Colon (tissue), 2 donors: ENCODE data around the gene SAMD1.
"Not testable (repeated sequence)": the region's sequence is repeated elsewhere in the genome, so short reads cannot be mapped to it uniquely, and the experiment has no call there.

ENCODE experiments used
- FAIRE-seq: peaks from 2 replicates; lab custom pipeline; 2012; peaks lifted over from hg19 to GRCh38; lab: Jason Lieb, UNC
- donor health status: control.
- donor health status: control.

SAMD1 gene

DNA sequence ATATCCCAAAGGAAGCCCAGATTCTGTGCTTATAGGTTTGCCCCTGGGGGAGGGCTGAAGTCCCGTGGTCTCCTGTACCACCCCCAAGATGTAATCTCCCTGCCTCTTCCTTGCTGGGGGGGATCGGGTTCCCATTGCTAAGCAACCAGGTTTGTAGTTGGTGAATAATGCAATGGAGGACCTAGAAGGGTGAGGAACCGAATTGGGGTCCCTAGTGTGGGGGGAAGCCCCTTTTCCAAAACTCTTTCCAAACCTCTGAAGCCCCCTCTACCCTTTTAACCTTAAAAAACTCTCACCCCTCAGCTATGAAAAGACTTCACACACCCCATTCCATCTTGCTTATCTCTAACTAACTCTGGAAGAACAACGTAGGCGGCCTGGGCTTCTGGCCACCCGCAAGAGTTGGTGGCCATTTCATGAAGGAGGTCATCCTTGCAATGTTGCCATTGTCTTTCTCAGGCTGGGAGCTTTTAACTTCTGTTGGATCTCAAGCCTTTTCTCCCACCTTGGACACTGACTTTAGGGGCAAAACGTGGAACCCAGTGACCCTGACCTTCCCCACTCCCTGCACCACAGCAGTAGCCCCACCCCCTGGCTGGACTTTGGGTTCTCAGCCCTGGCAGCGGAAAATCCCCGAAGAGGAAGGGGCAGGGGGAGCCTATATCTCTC lies 29.3 kb downstream of the SAMD1 start:
- FAIRE-seq = no peak

DNA sequence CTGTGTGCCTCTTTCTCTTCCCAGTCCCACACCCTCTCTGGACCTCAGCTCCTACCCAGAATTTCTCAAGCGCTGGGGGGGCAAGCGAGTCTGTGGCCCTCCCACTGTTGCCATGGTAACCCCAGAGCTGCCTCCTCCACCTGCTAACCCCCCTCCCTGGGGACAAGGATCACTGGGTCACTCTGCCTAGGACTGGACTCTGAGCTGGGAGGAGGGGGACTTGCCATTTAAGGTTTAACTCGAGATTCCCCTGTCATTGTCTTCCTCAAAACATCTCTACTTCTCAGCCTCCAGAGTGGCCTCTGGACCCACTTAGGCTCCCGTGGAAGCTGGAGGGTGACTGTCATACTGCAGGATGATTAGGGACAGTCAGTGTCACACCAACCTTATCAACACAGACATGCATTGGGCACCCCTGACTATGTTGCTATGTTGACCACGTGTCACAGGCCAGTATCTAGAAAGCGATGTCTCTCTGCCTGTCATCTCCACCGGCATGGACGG lies 30.8 kb downstream of the SAMD1 start:
- FAIRE-seq = no peak

DNA sequence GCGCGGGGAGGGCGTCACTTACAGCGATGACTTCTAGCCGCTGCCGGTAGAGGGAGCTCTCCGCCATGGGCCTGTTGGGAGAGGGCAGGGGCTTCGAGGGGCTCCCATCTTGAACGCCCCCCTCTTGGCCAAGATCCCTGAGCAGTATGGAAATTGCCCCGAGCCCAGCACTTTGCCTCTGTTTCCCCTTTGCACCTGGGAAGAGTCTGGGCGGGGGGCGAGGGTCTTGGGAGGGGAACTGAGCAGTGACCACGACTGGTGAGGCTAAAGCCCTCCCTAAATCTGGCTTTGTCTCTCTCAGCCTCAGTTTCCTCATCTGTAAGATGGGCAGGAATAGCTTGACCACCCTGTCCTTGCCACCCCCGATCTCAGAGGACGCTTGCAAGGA lies 31.5 kb downstream of the SAMD1 start:
- no peak for FAIRE-seq

DNA sequence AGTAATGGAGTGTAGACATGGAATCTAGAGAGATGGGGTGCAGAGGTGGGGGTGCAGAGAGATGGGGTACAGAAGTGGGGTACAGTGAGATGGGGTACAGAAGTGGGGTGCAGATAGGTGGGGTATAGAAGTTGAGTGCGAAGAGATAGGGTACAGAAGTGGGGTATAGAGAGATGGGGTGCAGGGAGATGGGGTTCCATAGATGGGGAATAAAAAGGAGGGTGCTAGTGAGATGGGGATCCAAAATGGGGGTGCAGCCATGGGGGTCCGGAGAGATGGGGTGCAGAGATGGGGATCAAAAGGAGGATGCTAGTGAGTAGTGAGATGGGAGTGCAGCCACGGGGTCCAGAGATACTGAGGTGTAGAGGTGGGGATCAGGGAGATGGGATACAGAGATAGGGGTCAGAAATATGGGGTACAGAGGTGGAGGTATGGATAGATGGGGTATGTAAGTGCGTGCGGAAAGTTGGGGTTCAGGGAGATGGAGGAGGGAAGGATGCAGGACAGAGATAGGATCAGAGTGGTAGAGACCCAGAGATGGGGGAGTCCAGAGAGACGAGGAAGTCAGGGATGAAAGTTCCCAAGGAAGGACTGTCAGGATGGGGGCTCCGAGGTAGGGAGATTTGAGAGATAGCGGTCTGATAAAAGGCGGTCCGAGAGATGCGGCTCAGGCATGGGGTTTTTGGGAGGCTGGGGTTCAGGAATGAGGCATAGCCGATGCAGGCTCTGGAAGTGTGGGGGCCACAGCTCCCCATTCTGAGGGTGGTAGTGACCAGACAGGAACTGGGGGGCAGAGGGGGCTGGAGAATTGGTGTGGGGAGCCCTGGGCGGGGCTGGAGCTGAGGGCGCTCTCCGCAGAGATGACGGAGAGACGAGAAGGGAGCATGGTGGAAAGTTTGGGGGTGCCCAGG lies 32.1 kb downstream of the SAMD1 start:
- FAIRE-seq = no peak

DNA sequence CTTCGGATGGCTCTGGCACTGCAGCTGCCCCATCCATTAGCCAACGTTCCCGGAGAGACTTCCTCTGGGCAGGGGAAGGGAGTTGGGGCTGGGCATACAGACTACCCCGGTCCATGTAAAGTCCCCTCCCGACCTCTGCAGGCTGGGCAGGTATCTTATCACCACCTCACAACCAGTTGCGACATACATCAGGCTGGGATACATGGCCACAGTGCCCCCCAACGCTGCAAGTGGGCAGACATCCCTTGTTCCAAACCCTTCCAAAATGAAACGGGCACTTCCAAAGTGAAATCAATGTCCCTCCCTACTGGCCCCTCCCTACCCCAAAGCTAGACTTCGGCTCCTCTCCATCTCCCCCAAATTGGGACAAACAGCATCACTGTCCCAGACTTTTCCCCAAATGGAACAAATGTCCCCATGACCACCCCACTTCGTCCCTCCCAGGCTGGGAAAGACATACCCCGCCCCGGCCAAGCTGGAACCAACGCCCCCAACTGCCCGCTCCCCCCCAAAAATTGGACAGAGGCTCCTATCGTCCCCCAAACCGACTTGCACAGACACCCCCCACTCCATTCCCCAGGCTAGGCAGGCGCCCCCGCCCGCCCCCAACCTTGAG lies 33.7 kb downstream of the SAMD1 start:
- no peak for FAIRE-seq

DNA sequence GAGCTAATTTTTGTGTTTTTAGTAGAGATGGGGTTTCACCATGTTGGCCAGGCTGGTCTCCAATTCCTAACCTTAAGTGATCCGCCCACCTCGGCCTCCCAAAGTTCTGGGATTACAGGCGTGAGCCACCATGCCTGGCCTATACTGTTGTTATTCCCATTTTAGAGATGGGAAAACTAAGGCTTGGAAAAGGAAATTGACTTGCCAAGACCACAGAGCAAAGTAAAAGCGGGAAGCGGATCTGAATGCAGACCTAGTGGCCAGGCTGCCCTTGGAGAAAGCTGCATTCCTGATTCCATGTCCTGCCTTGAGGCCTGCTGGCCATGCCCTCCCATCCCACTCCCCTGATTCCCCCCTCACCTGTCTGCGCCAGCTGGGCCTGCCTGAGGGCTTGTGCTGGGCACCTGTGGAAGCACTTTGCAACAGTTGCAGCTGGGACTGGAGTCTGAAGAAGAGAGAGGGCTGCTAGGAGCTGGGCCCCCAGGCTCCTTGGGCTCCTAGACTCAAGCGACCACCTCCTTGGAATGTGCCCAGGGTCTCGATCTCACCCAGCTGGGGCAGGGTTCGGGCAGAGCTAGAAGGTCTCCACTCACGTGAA lies 34.4 kb downstream of the SAMD1 start:
- FAIRE-seq = no peak

DNA sequence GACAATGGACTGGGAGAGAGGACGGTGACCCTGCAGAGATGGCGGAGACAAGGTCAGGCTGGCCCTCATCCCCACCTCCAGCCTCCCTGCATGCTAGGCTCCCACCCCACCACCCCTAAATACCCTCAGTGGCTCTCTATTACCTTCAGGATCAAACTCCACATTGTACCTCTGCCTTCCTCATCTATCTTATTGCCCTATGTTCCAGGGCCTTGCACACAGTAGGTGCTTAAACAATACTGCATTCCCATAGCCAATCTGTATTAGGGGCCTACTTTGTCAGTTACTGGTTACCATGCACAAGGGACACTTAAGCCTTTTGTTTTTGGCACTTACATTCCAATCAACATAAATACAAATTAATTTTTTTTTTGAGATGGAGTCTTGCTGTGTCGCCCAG lies 35.2 kb downstream of the SAMD1 start:
- FAIRE-seq = no peak

DNA sequence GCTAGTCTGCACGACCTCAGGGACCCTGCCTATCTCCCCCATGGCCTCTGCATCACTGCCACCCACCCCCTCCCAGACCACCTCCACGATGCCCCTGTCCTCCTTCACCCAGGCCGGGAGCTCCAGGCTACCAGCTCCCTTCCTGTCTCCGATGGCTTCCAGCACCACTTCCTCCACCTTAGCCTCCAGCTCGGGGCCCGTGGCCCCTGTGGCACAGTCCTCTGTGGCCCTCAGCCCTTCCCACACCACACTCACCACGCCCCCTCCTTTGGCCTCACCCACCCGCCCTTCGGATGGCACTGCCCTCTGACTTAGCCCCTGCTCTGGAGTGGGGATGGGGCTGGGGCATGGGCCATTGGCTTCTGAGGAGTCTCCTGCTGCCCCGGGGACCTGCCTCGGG lies 35.8 kb downstream of the SAMD1 start:
- FAIRE-seq = no peak

DNA sequence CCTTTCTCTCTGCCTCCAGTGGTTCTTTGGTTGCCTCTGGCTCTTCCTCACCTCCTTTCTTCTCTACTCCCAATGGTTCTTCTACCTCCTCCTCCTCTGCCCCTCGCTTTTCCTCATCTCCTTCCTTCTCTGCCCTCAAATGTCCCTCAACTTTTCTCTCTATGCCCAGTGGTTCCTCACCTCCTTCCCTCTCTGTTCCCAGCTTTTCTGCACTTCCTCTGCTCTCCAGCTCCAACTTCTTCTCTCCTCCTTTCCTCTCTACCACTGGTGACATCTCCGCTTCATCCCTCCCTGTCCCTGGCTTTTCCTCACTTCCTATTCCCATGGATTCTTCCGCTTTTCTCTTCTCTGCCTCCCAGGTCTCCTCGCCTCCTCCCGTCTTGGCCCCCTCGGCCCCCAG lies 36.5 kb downstream of the SAMD1 start:
- no peak for FAIRE-seq

DNA sequence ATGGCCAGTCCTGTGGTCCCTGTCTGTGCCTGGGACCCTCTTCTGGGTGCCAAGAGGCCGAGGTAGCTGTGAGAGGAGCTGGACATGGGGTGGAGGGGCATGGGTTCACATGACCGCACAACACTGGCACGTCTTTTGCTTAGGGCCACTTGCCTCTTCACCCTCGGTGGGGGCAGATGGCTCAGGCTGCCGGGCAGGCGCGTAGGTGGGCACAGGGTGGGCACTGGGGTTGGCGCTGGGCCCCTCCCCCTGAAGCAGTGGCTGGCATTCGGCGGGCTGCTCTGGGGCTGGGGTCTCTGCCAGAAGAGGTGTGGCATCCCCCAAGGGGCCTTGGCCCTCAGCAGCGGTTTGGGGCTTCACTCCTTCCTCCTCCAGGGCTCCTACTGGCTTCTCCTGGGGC lies 37.1 kb downstream of the SAMD1 start:
- no peak for FAIRE-seq

DNA sequence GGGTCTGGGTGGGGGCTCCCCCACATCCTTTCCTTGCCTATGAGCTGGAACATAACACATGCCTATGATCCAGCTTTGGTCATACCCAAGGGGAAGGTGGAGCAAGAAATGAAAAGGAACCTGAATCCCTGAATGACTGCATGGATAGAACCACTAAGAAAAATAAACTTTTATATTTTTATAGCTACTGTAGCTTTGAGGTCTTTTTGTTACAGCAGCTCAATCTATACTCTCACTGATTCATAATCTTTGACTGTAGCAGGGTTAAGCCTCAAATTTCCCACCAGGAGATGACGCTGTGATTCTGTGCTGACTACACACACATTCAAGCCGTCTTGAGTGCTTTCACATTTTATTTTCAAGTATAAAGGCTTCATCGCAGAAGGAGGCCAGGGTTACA lies 37.5 kb downstream of the SAMD1 start:
- no peak for FAIRE-seq

DNA sequence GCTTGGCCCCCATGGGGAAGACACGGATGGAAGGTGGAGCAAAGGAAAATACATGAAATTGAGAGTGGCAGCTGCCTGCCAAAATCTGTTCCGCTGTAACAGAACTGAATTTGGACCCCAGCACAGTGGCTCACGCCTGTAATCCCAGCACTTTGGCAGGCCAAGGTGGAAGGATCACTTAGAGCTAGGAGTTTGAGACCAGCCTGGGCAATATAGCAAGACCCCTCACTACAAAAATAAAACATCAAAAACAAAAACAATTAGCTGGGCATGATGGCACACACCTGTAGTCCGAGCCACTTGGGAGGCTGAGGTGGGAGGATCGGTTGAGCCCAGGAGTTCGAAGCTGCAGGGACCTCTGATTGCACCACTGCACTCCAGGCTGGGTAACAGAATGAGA lies 38.1 kb downstream of the SAMD1 start:
- no peak for FAIRE-seq

DNA sequence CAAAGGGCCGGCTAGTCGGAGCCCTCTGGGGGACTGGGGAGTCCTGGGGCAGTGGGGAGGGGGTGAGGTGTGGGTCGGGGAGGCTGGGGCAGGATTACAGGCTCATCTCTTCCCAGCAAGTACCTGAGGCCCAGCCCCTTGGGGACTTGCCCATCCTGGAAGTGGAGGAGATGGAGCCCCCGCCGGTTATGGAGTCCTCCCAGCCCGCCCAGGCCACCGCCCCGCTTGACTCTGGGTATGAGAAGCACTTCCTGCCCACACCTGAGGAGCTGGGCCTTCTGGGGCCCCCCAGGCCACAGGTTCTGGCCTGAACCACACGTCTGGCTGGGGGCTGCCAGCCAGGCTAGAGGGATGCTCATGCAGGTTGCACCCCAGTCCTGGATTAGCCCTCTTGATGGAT lies 38.6 kb downstream of the SAMD1 start:
- FAIRE-seq = no peak

DNA sequence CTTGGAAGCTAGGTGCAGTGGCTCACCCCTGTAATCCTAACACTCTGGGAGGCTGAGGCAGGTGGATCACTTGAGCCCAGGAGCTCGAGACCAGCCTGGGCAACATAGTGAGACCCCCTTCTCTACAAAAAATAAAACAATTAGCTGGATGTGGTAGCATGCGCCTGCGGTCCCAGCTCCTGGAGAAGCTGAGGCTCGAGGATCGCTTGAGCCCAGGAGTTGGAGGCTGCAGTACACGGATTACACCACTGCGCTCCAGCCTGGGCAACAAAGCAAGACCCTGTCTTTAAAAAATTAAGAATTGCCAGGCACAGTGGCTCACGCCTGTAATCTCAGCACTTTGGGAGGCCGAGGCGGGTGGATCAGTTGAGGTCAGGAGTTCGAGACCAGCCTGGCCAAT lies 39.6 kb downstream of the SAMD1 start:
- FAIRE-seq = not testable (repeated sequence)

DNA sequence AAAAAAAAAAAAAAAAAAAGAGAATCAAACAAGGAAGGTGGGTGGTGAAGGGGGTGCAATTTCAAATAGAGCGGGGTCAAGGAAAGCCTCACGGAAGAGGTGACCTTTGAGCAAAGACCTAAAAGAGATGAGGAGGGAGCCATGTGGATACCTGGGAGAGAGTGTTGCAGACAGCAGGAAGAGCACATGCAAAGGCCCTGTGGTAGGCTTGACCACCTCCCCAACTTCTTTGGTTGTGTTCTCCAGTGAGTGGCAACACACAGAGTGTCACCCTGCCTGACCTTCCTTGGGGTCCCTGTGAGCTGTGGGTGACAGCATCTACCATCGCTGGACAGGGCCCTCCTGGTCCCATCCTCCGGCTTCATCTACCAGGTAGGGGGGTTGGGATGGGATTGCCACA lies 40.0 kb downstream of the SAMD1 start:
- no peak for FAIRE-seq

DNA sequence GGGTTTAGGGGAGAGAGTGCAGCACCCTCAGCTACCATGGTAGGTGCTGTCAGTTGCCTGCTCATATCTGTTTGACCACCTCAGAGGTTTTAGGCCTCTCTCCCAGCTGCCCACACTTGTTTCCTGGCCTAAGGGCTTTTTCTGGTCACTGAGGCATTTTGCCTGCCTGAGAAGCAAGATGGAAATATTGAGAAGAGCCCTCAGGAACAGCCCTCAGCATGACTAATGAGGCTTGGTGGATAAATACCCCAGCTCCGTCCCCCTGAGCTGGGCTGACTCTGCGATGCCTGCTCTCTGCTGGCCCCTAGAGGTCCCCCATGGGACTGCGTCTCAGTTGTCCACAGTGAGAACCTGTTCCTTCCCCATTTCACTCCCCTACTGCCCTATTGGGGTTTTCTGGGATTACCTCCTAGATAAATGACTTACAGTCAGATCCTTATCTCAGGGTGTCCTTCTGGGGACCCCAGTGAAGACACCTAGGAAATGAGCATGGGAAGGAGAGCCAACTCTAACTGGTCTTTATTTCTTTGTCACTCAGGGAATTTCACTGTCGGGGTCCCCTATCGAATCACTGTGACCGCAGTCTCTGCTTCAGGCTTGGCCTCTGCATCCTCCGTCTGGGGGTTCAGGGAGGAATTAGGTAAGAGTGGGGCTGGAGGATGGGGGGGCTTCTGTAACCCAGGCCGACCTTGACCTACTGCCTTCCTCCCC lies 42.0 kb downstream of the SAMD1 start:
- no peak for FAIRE-seq

DNA sequence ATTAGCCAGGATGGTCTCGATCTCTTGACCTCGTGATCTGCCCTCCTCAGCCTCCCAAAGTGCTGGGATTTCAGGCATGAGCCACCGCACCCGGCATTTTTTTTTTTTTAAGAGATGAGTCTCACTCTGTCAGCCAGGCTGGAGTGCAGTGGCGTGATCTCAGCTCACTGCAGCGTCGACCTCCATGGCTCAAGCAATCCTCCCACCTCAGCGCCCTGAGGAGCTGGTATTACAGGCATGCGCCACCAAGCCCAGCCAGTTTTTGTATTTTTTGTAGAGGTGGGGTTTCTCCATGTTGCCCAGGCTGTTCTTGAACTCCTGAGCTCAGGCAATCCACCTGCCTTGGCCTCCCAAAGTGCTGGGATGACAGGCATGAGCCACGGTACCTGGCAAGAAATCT lies 42.7 kb downstream of the SAMD1 start:
- not testable (repeated sequence) for FAIRE-seq

DNA sequence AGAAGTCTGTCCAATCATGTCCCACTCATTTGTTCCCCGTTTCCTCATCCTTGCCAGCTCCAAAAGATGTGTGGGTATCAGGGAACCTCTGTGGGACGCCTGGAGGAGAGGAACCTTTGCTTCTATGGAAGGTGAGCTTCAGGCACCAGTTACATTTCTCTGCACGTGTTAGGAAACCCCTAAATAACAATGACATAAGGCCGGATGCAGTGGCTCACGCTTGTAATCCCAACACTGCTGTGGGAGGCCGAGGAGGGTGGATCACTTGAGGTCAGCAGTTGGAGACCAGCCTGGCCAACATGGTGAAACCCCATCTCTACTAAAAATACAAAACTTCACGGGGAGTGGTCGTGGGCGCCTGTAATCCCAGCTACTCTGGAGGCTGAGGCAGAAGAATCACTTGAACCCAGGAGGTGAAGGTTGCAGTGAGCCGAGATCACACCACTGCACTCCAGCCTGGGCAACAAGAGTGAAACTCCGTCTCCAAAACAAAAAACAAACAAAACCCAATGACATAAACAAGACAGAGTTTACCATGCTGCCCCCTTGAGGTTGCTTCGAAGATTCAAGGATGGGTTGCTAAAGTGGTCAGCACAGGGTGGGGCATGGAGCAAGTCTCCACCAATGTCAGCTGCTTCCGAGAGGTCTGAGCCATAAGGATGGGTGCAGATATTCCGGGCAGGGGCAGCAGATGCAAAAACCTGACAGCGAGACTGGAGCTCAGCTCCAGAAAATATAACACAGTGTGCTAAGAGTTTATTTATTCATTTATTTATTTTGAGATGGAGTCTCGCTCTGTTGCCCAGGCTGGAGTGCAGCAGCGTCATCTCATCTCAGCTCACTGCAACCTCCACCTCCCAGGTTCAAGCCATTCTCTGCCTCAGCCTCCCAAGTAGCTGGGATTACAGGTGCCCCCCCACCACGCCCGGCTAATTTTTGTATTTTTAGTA lies 47.6 kb downstream of the SAMD1 start:
- not testable (repeated sequence) for FAIRE-seq

DNA sequence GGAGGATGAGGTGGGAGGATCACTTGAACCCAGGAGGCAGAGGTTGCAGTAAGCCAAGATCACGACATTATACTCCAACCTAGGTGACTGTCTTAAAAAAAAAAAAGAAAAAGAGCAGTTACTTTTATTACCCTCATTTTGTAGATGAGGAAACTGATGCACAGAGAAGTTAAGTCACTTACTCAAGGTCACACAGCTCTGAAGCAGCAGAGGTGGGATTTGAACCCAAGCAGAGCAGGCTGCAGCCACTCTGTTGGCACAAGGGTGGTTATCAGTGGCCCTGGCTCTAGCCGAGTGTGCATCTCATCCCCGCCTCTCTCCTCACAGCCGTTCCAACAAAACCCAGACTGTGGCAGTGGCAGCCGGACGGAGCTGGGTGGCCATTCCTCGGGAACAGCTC lies 51.4 kb downstream of the SAMD1 start:
- no peak for FAIRE-seq
